HG02798 (cell line): ENCODE measurements around the gene TMEM181.
"Not testable (repeated sequence)": the region's sequence is repeated elsewhere in the genome, so short reads cannot be mapped to it uniquely, and the experiment has no call there.

Experiments
- ATAC-seq: cut with Tn5 transposase; IDR thresholded peaks from one replicate; pipeline ENCODE4 v1.9.1; 2021; ENCODE audit warnings: mild to moderate bottlenecking; ENCODE audit not compliant: unreplicated experiment, poor library complexity

Gene TMEM181

DNA sequence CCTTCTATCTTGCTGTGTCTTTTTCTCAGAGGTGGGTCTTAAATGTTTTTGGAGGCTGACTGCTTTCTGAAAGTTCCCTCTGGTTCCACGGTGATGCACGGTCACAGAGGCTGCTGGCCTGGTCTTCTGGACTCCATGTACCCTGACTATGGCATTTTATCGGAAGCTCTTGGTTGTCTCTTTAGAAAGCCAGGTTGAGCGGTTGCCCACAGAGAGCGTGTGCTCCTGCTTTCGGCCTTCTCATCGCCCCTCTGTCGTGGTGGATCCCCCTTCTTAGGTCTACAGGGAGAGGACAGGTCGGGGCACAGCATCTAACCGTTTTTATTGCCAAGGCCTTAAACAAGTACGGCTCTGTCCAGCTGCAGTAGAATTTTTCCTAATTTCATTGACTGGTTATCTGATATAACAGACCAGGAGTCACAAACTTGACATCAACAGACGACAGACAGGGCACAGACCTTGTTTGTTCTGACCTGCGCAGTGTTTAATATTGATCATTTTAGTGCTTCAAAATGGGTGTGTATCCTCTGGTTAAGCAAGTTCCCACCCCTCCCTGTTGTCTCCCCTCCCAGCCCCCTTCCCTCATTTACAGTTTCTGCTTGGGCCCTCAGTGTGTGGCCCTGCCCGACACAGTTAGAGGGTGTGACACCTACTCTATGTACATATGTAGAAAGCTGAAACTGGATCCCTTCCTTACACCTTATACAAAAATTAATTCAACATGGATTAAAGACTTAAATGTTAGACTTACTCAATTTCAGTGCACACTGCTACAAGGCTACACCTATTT, 114.6 kb downstream of the TMEM181 start:
- ATAC-seq: no peak

- ATAC-seq: not testable (repeated sequence)
Measured at GRCh38 chr6:158677094-158677493, 117.2 kb downstream of the TMEM181 start.

DNA sequence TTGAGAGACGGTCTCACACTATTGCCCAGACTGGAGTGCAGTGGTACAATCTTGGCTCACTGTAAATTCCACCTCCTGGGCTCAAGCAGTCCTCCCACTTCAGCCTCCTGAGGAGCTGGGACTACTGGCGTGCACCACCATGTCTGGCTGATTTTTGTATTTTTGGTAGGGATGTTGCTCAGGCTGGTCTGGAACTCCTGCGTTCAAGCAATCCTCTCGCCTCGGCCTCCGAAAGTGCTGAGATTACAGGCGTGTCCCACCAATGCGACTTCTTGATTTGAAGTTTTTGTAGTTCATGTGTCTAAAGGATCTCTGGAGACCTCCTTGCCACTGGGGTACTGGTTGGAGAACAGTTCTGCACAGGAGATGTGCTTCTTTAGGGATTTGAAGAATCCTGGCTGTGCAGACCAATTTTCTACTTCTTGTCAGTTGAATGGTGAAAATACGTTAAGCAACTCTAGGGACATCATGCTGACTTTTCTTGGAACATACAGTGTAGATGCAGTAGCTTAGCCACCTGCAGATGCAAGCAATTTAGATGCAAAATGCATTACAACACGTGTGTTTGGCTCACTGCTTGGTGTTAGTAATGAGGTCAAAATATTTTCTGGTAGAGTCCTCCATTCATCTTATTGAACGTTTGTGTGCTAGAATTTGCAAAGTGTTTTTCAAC, 118.2 kb downstream of the TMEM181 start:
- no peak for ATAC-seq

- no peak for ATAC-seq
Measured at GRCh38 chr6:158680015-158680414, 120.1 kb downstream of the TMEM181 start.

- ATAC-seq: no peak
Measured at GRCh38 chr6:158680481-158680880, 120.6 kb downstream of the TMEM181 start.

DNA sequence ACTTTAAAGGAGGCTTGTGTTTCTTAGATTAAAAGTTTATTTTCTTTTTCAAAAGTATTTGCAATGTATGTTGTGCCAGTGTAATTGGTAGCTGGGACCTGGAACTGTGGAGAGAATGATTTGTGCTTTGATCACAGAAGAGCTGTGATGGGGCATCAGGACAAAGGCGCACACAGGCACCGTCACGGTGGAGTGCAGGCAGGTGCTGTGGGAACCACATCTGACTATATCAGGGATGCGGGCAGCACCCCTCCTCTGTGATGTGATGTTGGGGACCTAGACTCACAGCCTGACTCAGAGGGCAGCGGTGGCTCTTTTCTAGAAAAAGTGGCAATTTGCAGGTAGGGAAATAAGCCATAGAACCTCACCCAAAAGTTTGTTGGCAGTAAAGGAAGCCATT, 124.4 kb downstream of the TMEM181 start:
- ATAC-seq: no peak

DNA sequence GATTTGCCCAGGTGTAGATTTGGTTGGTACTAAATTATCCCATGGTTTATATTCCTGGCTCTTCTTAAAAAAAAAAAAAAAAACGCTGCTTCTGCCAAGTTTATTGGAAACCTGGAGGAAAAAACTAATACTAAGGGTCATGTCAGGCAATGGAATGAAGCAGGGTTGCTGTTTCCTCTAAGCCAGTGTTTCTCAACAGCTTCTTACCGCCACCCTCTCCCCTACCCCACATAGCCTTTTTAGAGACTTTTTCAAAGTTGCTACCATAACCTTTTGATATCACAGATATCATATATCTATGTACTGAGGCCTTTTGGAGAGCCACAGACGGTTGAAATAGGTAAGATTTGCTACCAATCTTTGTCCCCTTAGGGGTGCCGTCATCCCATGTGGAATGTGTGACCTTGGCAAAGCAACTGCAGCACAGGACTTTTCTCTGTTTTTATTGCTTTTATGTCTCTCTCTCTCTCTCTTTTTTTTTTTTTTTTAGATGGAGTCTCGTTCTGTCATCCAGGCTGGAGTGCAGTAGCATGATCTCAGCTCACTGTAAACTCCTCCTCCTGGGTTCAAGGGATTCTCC, 124.9 kb downstream of the TMEM181 start:
- ATAC-seq: no peak
